HEK293T (cell line): ENCODE data around the gene FKBP3.
A peak's percentile ranks its signal among the peaks of the same experiment; 100 is the strongest.

Experiments used
- CTCF ChIA-PET: fragments of 350-600 bp; formaldehyde crosslinking; extraction: SDS; loops from one replicate; lab custom pipeline; 2021; ENCODE audit warnings: antibody characterized with exemption, inconsistent platforms; lab: Yijun Ruan, JAX
- POLR2A ChIA-PET: fragments of 350-600 bp; formaldehyde crosslinking; extraction: SDS; loops from one replicate; lab custom pipeline; 2020; ENCODE audit warnings: antibody characterized with exemption, inconsistent platforms; lab: Yijun Ruan, JAX
- DNase-seq: peaks from one replicate; pipeline ENCODE4 v3.0.0; 2012; ENCODE audit warnings: mixed read lengths; ENCODE audit errors: extremely low spot score
- ARNT ChIP-seq: fragments of 450-650 bp; IDR thresholded peaks from 2 replicates; pipeline ENCODE4 v1.6.1; 2017; ENCODE audit warnings: mild to moderate bottlenecking
- BHLHE40 ChIP-seq: fragments of 450-650 bp; IDR thresholded peaks from 2 replicates; pipeline ENCODE4 v1.6.1; 2016; ENCODE audit warnings: mild to moderate bottlenecking, moderate library complexity, borderline replicate concordance
- CTBP1 ChIP-seq: fragments of 450-650 bp; IDR thresholded peaks from 2 replicates; pipeline ENCODE4 v1.6.1; 2016; ENCODE audit warnings: borderline replicate concordance
- ELF4 ChIP-seq: fragments of 450-650 bp; IDR thresholded peaks from 2 replicates; pipeline ENCODE4 v1.6.1; 2017; ENCODE audit warnings: antibody characterized with exemption
- FOXA1 ChIP-seq: fragments of 450-650 bp; IDR thresholded peaks from 2 replicates; pipeline ENCODE4 v1.6.1; 2016; ENCODE audit warnings: mild to moderate bottlenecking
- FOXK2 ChIP-seq: fragments of 450-650 bp; IDR thresholded peaks from 2 replicates; pipeline ENCODE4 v1.6.1; 2016; ENCODE audit warnings: mild to moderate bottlenecking
- FOXM1 ChIP-seq: fragments of 450-650 bp; IDR thresholded peaks from 2 replicates; pipeline ENCODE4 v1.6.1; 2017; ENCODE audit warnings: mild to moderate bottlenecking, borderline replicate concordance
- HDGF ChIP-seq: fragments of 450-650 bp; IDR thresholded peaks from 2 replicates; pipeline ENCODE4 v1.6.1; 2017; ENCODE audit warnings: antibody characterized with exemption, borderline replicate concordance
- L3MBTL2 ChIP-seq: fragments of 450-650 bp; conservative IDR thresholded peaks from 2 replicates; pipeline ENCODE4 v1.6.1; 2016; ENCODE audit warnings: mild to moderate bottlenecking
- LEF1 ChIP-seq: fragments of 450-650 bp; IDR thresholded peaks from 2 replicates; pipeline ENCODE4 v1.6.1; 2017; ENCODE audit warnings: mild to moderate bottlenecking, borderline replicate concordance
- NFRKB ChIP-seq: fragments of 450-650 bp; IDR thresholded peaks from 2 replicates; pipeline ENCODE4 v1.6.1; 2016; ENCODE audit warnings: mild to moderate bottlenecking, moderate library complexity
- SP1 ChIP-seq: fragments of 450-650 bp; IDR thresholded peaks from 2 replicates; pipeline ENCODE4 v1.6.1; 2017
- SUZ12 ChIP-seq: fragments of 450-650 bp; IDR thresholded peaks from 2 replicates; pipeline ENCODE4 v1.6.1; 2016; ENCODE audit warnings: mild to moderate bottlenecking
- TARDBP ChIP-seq: fragments of 450-650 bp; IDR thresholded peaks from 2 replicates; pipeline ENCODE4 v1.6.1; 2016
- ZNF384 ChIP-seq: fragments of 450-650 bp; IDR thresholded peaks from 2 replicates; pipeline ENCODE4 v1.6.1; 2016
- TF ChIP-seq, protein P1 (sequence below): fragments of 450-650 bp; IDR thresholded peaks from 2 replicates; pipeline ENCODE4 v1.6.1; 2016

FKBP3 gene

DNA sequence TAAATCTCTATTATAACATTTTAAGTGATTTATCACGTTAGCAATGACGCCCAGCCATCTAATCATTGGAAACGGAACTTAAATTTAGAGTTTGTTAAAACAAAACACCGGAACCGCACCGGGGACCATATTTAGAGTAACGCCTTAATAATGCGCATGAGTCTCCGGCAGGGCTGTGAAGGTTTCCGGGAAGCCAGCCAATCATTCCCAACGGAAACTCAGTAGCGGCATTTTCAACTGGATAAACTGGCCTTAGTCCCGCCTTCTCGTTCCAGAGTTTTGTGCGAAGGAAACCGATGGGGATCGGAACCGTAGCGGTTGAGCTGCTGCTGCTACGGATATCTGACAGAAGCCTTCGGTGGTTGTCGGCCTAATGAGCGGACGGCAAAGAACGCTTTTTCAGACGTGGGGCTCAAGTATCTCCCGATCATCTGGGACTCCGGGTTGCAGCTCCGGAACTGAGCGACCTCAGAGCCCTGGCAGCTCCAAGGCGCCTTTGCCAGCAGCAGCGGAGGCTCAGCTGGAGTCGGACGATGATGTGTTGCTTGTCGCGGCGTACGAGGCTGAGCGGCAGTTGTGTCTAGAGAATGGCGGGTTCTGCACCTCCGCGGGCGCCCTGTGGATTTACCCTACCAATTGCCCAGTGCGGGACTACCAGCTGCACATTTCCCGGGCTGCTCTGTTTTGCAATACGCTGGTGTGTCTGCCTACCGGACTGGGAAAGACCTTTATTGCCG, 1.5 kb upstream of the FKBP3 start, which contains the start of gene FANCM:
Gene FANCM (plus strand): TSS at position 272 of the 737 bp plus-strand sequence. CDS start 102 bp downstream, at position 374.
- POLR2A ChIA-PET = interaction anchor here (0.7 to 4.5 kb wide), 6 partner anchors 12 to 223 kb away, joined by 3 to 32 read pairs (median 4); partner anchors contain the start of genes KLHL28, PRPF39 and TOGARAM1
- CTCF ChIA-PET = interaction anchor here (0.6 to 1.2 kb wide), 3 partner anchors 95 to 196 kb away, joined by 3 read pairs; no protein-coding TSS in a partner anchor
- TF ChIP-seq TARDBP (no peak), ELF4 (peak; percentile 49; the same call in 1 of the 2 replicates), NFRKB (peak; percentile 96)
- TF ChIP-seq, protein P1, sequence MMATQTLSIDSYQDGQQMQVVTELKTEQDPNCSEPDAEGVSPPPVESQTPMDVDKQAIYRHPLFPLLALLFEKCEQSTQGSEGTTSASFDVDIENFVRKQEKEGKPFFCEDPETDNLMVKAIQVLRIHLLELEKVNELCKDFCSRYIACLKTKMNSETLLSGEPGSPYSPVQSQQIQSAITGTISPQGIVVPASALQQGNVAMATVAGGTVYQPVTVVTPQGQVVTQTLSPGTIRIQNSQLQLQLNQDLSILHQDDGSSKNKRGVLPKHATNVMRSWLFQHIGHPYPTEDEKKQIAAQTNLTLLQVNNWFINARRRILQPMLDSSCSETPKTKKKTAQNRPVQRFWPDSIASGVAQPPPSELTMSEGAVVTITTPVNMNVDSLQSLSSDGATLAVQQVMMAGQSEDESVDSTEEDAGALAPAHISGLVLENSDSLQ = peak; percentile 89
- DNase-seq = peak; percentile 83

- ChIA-PET CTCF (interaction anchor here (0.6 kb wide), 1 partner anchor 197 kb away, joined by 3 read pairs; no protein-coding TSS in a partner anchor), POLR2A (interaction anchor here (0.9 to 4.5 kb wide), 4 partner anchors 12 to 183 kb away, joined by 4 to 32 read pairs (median 12); partner anchors contain the start of genes KLHL28, PRPF39 and TOGARAM1)
- no peak for DNase-seq
- TF ChIP-seq LEF1 (no peak), BHLHE40 (no peak)
These were observed 875 bp upstream of the FKBP3 start for GRCh38 chr14:45135156-45135555.

- POLR2A ChIA-PET = interaction anchor here (1.1 to 4.5 kb wide), 5 partner anchors 10 to 220 kb away, joined by 3 to 32 read pairs (median 5); partner anchors contain the start of genes KLHL28 and TOGARAM1
- CTCF ChIA-PET = no interaction called here
- TF ChIP-seq ELF4 (no peak), SP1 (no peak), L3MBTL2 (no peak), HDGF (no peak), ARNT (no peak), SUZ12 (no peak)
- DNase-seq = no peak
These were observed 614 bp downstream of the FKBP3 start for GRCh38 chr14:45133683-45134050.

- no peak for TF ChIP-seq TARDBP
- TF ChIP-seq, protein P1 = no peak
- TF ChIP-seq BHLHE40 = no peak
- TF ChIP-seq NFRKB = no peak
- DNase-seq = no peak
- ChIA-PET CTCF (no interaction called here), POLR2A (interaction anchor here (1.5 kb wide), 1 partner anchor 167 kb away, joined by 6 read pairs; the partner anchor contains the start of genes KLHL28 and TOGARAM1)
These were observed 5.2 kb downstream of the FKBP3 start for GRCh38 chr14:45128963-45129629.

DNA sequence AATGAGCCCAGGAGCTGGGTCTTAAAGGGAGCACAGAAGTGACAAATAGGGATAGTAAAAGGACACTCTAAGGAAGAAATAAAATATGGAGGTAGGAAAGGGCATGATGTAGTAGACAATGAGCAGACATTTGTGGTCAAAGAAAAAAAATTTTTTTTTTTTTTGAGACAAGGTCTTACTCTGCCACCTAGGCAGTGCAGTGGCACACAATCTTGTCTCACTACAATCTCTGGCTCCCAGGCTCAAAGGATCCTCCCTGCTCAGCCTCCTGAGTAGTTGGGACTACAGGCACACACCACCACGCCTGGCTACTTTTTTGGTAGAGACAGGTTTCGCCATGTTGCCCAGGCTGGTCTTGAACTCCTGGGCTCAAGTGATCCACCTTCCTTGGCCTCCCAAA, 8.5 kb downstream of the FKBP3 start:
- POLR2A ChIA-PET = interaction anchor here (1.2 kb wide), 1 partner anchor 164 kb away, joined by 6 read pairs; the partner anchor contains the start of genes KLHL28 and TOGARAM1
- DNase-seq = no peak
- CTCF ChIA-PET = no interaction called here
- TF ChIP-seq SP1 (no peak), SUZ12 (no peak), ELF4 (no peak), TARDBP (no peak), NFRKB (no peak), ARNT (no peak), CTBP1 (no peak), FOXK2 (no peak)

DNA sequence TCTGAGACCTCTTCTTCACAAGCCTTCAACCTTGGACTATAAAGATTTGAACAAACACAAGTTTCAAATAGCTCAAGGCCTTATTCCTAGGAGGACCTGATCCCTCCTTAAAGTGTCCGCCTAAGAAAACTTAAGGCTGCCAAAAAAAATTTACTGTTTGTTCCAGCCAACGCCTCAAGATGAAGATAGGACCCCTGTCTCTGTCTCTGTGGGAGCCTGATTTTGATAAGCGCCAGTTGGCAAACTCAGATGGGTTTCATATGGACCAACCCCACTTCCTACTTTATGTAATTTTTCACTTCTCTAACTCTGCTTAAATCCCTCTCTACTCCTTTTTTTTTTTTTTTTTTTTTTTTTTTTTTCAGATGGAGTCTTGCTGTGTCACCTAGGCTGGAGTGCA, 11.0 kb downstream of the FKBP3 start:
- CTCF ChIA-PET = no interaction called here
- POLR2A ChIA-PET = interaction anchor here (1.4 kb wide), 1 partner anchor 10 kb away, joined by 3 read pairs; the partner anchor contains the start of gene FKBP3
- no peak for TF ChIP-seq HDGF
- TF ChIP-seq LEF1 = no peak
- TF ChIP-seq SP1 = no peak
- TF ChIP-seq NFRKB = no peak
- TF ChIP-seq BHLHE40 = no peak
- TF ChIP-seq FOXA1 = no peak
- no peak for TF ChIP-seq FOXK2
- no peak for TF ChIP-seq SUZ12
- no peak for TF ChIP-seq L3MBTL2
- no peak for TF ChIP-seq FOXM1
- TF ChIP-seq CTBP1 = no peak
- no peak for TF ChIP-seq ZNF384
- TF ChIP-seq, protein P1 = no peak
- TF ChIP-seq TARDBP = no peak
- DNase-seq = no peak
